Endothelial cell of umbilical vein (primary cell): Measurements from ENCODE around the gene KRTAP10-10. TPM values are rescaled to one million over a fixed set of nuclear protein-coding genes. Genes with fewer than 3 reads are reported as not detected.
"Not testable (repeated sequence)": the region's sequence is repeated elsewhere in the genome, so short reads cannot be mapped to it uniquely, and the experiment has no call there.

ENCODE experiments used
- BruUV-seq: library from RNA; stranded (reverse); fragments of 400-500 nt; replicated peaks from 2 replicates; lab custom pipeline; 2021; lab: Mats Ljungman, UMichigan
- CTCF ChIA-PET: fragments of 300-600, 350-600 bp; sonication (Branson Sonifier 250); formaldehyde crosslinking; loops from one replicate; lab custom pipeline; 2021; ENCODE audit warnings: antibody characterized with exemption, inconsistent platforms; lab: Charles Lee
- POLR2A ChIA-PET: fragments of 300-600, 350-600 bp; sonication (Branson Sonifier 250); formaldehyde crosslinking; loops from one replicate; lab custom pipeline; 2021; ENCODE audit warnings: antibody characterized with exemption, inconsistent platforms; lab: Charles Lee
- DNase-seq: peaks from one replicate; pipeline ENCODE4 v3.0.0-alpha.2; 2011; ENCODE audit warnings: low read depth, low spot score
- FAIRE-seq: peaks from 2 replicates; lab custom pipeline; 2011; peaks lifted over from hg19 to GRCh38; lab: Jason Lieb, UNC
- H2AFZ ChIP-seq: 2 replicates; pipeline ENCODE4 v1.6.0; 2012; ENCODE audit warnings: low read depth, low read length, control low read depth, inconsistent platforms
- H3K27ac ChIP-seq: 2 replicates; pipeline ENCODE4 v1.5.1; 2011; ENCODE audit warnings: low read depth, mild to moderate bottlenecking, control low read depth, low read length, moderate library complexity; ENCODE audit not compliant: insufficient read depth
- H3K27me3 ChIP-seq, 2 experiments: 2 replicates each; pipeline versions ENCODE4 v1.6.0 to v1.6.1; 2011; ENCODE audit warnings: low read length in 2 of 2, mixed read lengths in 1 of 2; ENCODE audit not compliant: control insufficient read depth in 2 of 2, insufficient read depth in 2 of 2
- H3K36me3 ChIP-seq, 2 experiments: 2 replicates in 1 of 2; 3 replicates in 1 of 2; pipeline ENCODE4 v1.5.1; 2011; ENCODE audit warnings: low read length in 2 of 2, mild to moderate bottlenecking in 1 of 2, moderate library complexity in 1 of 2; ENCODE audit not compliant: control insufficient read depth in 2 of 2, insufficient read depth in 2 of 2; ENCODE audit errors: extremely low read depth in 1 of 2
- H3K4me1 ChIP-seq: 3 replicates; pipeline ENCODE4 v1.5.1; 2011; ENCODE audit warnings: mild to moderate bottlenecking, low read length; ENCODE audit not compliant: control insufficient read depth, insufficient read depth; ENCODE audit errors: extremely low read depth
- H3K4me2 ChIP-seq: 2 replicates; pipeline ENCODE4 v1.6.1; 2011; ENCODE audit warnings: low read length, control low read depth, mixed read lengths; ENCODE audit not compliant: insufficient read depth
- H3K4me3 ChIP-seq, 3 experiments: fragments of 200-600 bp in 1 of 3; sonication (generic), shearing (Covaris generic) in 1 of 3; replicated peaks in 1 of 3; 2 replicates each; pipeline ENCODE4 v1.5.1; 2011 to 2016; ENCODE audit warnings: control low read depth in 3 of 3, low read length in 3 of 3, mild to moderate bottlenecking in 2 of 3, inconsistent platforms in 1 of 3, low read depth in 1 of 3, moderate library complexity in 1 of 3; ENCODE audit not compliant: insufficient read depth in 1 of 3
- H3K79me2 ChIP-seq: 2 replicates; pipeline ENCODE4 v1.6.0; 2012; ENCODE audit warnings: low read length, inconsistent platforms; ENCODE audit not compliant: control insufficient read depth, insufficient read depth
- H3K9ac ChIP-seq: replicated peaks from 2 replicates; pipeline ENCODE3; 2011; ENCODE audit warnings: low read length, control low read depth; ENCODE audit not compliant: insufficient read depth; ENCODE audit errors: extremely low read depth
- H3K9me1 ChIP-seq: replicated peaks from 3 replicates; pipeline ENCODE4 v1.6.0; 2011; ENCODE audit warnings: mild to moderate bottlenecking, low read length; ENCODE audit not compliant: control insufficient read depth, insufficient read depth; ENCODE audit errors: extremely low read depth
- H3K9me3 ChIP-seq: replicated peaks from 2 replicates; pipeline ENCODE4 v1.5.1; 2012; ENCODE audit warnings: low read length, inconsistent platforms; ENCODE audit not compliant: control insufficient read depth, insufficient read depth
- H4K20me1 ChIP-seq: replicated peaks from 2 replicates; pipeline ENCODE3; 2011; ENCODE audit warnings: mild to moderate bottlenecking, low read length; ENCODE audit not compliant: control insufficient read depth, insufficient read depth; ENCODE audit errors: extremely low read depth
- EZH2 ChIP-seq: IDR thresholded peaks from 2 replicates; pipeline ENCODE4 v1.6.1; 2012; ENCODE audit warnings: borderline replicate concordance, low read depth, mild to moderate bottlenecking, moderate library complexity, low read length, inconsistent platforms; ENCODE audit not compliant: severe bottlenecking
- FOS ChIP-seq: IDR thresholded peaks from 2 replicates; pipeline ENCODE4 v1.6.1; 2011; ENCODE audit warnings: mild to moderate bottlenecking, low read length, moderate library complexity, borderline replicate concordance; ENCODE audit not compliant: insufficient read depth
- GATA2 ChIP-seq: IDR thresholded peaks from 2 replicates; pipeline ENCODE4 v1.7.0; 2011; ENCODE audit warnings: low read depth, mild to moderate bottlenecking, moderate library complexity, mixed read lengths, low read length; ENCODE audit not compliant: insufficient read length, insufficient read depth
- JUN ChIP-seq: IDR thresholded peaks from 2 replicates; pipeline ENCODE4 v1.6.1; 2011; ENCODE audit warnings: borderline replicate concordance, low read depth; ENCODE audit not compliant: insufficient read length, insufficient read depth
- MYC ChIP-seq: IDR thresholded peaks from one replicate; pipeline ENCODE4 v1.6.1; 2011; ENCODE audit warnings: mild to moderate bottlenecking, low read depth, low read length
- POLR2A ChIP-seq: IDR thresholded peaks from 2 replicates; pipeline ENCODE4 v1.6.1; 2012; ENCODE audit warnings: low read depth, mild to moderate bottlenecking, control low read depth, low read length
- POLR2AphosphoS5 ChIP-seq: IDR thresholded peaks from 2 replicates; pipeline ENCODE4 v1.6.1; 2012; ENCODE audit warnings: low read depth, mild to moderate bottlenecking, control low read depth, low read length, moderate library complexity; ENCODE audit not compliant: insufficient read depth
- dilution Hi-C: fragments of 300-500 bp; cut with MboI; formaldehyde crosslinking; loops from one replicate; pipeline ENCODE4 v1.15.0; 2019; ENCODE audit warnings: low sequenced_read_pairs; ENCODE audit not compliant: extremely low pct_ligation_motif_present
- intact Hi-C: fragments of 100-400 bp; cut with micrococcal nuclease; formaldehyde crosslinking; loops from one replicate; pipeline ENCODE4 v1.10.0; 2022
- polyA plus RNA-seq, 4 experiments: library from polyadenylated mRNA; depleted of rRNA in 3 of 4; stranded (reverse) in 3 of 4; unstranded in 1 of 4; fragments of >200 nt; gene quantifications; 2 replicates each; pipeline versions ENCODE4 v1.2.1 to v1.2.3, GENCODE V29; 2011 to 2012; ENCODE audit warnings: missing spikeins in 1 of 4
- total RNA-seq: library from RNA; stranded (reverse); gene quantifications from 2 replicates; pipeline ENCODE4 v1.2.3, GENCODE V29; 2021
- TF ChIP-seq, protein P1 (sequence below): IDR thresholded peaks from 2 replicates; pipeline ENCODE4 v1.6.1; 2011; ENCODE audit not compliant: insufficient read depth, insufficient read length
- TF ChIP-seq, protein P2 (sequence below), 2 donors: IDR thresholded peaks; 1 replicate in 1 of 2; 2 replicates in 1 of 2; pipeline ENCODE4 v1.5.1; 2011; ENCODE audit warnings: low read length in 2 of 2, mild to moderate bottlenecking in 2 of 2, moderate library complexity in 2 of 2, control low read depth in 1 of 2, inconsistent platforms in 1 of 2, low read depth in 1 of 2; ENCODE audit not compliant: insufficient read depth in 1 of 2; ENCODE audit errors: extremely low read depth in 1 of 2

Gene KRTAP10-10
- total and polyA plus RNA-seq, 2 donors (not counting 3 experiments of a cell fraction or from before 2014, with no cell fraction given), result not detected

DNA sequence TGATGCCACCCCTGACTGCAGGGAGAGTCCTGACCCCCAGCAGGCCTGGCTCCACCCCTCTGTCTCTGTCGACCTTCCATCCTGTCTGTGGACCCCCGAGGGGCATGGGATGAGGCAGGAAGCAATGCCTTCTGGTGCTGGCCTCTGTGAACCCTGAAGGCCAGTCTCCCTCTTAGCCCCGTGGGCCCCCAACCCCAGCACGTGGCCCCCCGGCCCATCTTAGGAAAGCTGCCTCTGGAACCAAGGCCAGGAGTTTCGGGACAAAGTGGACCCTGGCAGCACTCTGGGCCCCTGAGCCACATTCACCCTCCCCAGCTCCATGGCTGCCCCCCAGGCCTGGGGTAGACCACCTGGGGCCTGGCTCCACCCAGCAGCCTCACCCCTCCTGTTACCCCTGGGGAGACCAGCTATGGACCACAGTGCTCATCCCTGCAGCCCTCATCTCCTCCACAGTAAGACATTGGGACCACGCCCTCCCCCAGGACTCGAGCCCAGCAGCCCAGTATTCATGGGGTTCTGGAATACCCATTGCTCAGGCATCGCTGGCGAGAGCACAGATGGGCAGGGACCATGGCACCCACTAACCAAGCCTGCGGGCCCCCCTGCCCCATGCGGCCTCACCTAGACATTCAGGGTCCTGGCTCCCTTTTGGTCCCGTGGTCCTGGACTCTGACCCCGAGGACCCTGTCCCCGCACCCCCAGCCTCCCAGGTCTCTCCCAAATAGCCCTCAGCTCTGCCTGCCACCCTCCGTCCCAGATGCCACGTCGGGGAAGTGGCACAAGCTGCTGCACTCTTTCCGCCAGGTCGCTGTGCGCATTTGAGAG is 1.6 kb downstream of the KRTAP10-10 start:
- H3K4me3 ChIP-seq, H3K9me3 ChIP-seq, POLR2A ChIA-PET, H3K4me2 ChIP-seq, H2AFZ ChIP-seq, H3K4me1 ChIP-seq, H3K27me3 ChIP-seq, H3K27ac ChIP-seq, BruUV-seq, H4K20me1 ChIP-seq, FAIRE-seq, CTCF ChIA-PET, H3K9ac ChIP-seq, intact Hi-C loops, H3K9me1 ChIP-seq, H3K79me2 ChIP-seq, H3K36me3 ChIP-seq, DNase-seq, dilution Hi-C loops: not testable (repeated sequence)

DNA sequence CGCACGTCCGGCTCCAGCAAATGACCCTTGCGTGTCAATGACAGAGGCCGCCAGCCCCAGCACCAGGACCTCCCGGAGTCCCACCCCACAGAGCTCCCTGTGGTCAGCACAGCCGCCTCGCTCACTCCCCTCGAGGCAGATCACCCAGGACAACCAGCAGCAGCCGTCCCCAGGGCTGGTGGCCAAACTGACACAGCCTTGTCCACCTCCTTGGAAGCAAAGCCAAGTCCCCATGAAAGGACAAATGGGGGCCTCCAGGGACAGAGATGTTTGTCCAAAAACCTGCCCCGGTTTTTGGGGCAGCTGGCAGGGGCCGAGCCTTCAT is 2.1 kb downstream of the KRTAP10-10 start:
- Histone ChIP-seq H3K4me1 (no peaks in the 10 kb centered on the region), H4K20me1 (no peaks in the 10 kb centered on the region), H3K36me3 (no peaks in the 10 kb centered on the region), H3K4me3 (no peak overlapping the region), H3K9me1 (no peaks in the 10 kb centered on the region), H3K4me2 (no peak overlapping the region), H3K27me3 (no peaks in the 10 kb centered on the region), H3K79me2 (no peaks in the 10 kb centered on the region), H2AFZ (no peak overlapping the region), H3K27ac (no peak overlapping the region), H3K9me3 (no peaks in the 10 kb centered on the region), H3K9ac (no peak overlapping the region)
- DNase-seq (no peak), FAIRE-seq (no peak)
- ChIA-PET CTCF (no interaction called here), POLR2A (no interaction called here)
- dilution Hi-C loops, result no loop called here
- no TSS peak for BruUV-seq
- intact Hi-C loops, result no loop called here
- TF ChIP-seq JUN (no peak), FOS (no peak), GATA2 (no peak), EZH2 (no peak), MYC (no peak), POLR2AphosphoS5 (no peak), POLR2A (no peak)
- TF ChIP-seq, protein P1, sequence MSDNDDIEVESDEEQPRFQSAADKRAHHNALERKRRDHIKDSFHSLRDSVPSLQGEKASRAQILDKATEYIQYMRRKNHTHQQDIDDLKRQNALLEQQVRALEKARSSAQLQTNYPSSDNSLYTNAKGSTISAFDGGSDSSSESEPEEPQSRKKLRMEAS, result no peak
- TF ChIP-seq, protein P2, sequence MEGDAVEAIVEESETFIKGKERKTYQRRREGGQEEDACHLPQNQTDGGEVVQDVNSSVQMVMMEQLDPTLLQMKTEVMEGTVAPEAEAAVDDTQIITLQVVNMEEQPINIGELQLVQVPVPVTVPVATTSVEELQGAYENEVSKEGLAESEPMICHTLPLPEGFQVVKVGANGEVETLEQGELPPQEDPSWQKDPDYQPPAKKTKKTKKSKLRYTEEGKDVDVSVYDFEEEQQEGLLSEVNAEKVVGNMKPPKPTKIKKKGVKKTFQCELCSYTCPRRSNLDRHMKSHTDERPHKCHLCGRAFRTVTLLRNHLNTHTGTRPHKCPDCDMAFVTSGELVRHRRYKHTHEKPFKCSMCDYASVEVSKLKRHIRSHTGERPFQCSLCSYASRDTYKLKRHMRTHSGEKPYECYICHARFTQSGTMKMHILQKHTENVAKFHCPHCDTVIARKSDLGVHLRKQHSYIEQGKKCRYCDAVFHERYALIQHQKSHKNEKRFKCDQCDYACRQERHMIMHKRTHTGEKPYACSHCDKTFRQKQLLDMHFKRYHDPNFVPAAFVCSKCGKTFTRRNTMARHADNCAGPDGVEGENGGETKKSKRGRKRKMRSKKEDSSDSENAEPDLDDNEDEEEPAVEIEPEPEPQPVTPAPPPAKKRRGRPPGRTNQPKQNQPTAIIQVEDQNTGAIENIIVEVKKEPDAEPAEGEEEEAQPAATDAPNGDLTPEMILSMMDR (IDR thresholded peaks at IDR 0.05; ENCODE audit: extremely low read depth in 1 of 2, insufficient read depth in 1 of 2, low read depth in 1 of 2, low read length in 2 of 2), result no peak
